Urothelium cell line (cell line): Measurements from ENCODE around the gene HES3.
"Not testable (repeated sequence)": the region's sequence is repeated elsewhere in the genome, so short reads cannot be mapped to it uniquely, and the experiment has no call there.

Experiments used
- DNase-seq: peaks from one replicate; pipeline ENCODE4 v3.0.0; 2011; ENCODE audit warnings: low spot score, mixed read lengths
- FAIRE-seq: peaks from 2 replicates; lab custom pipeline; 2011; peaks lifted over from hg19 to GRCh38; lab: Jason Lieb, UNC

HES3 gene

DNA sequence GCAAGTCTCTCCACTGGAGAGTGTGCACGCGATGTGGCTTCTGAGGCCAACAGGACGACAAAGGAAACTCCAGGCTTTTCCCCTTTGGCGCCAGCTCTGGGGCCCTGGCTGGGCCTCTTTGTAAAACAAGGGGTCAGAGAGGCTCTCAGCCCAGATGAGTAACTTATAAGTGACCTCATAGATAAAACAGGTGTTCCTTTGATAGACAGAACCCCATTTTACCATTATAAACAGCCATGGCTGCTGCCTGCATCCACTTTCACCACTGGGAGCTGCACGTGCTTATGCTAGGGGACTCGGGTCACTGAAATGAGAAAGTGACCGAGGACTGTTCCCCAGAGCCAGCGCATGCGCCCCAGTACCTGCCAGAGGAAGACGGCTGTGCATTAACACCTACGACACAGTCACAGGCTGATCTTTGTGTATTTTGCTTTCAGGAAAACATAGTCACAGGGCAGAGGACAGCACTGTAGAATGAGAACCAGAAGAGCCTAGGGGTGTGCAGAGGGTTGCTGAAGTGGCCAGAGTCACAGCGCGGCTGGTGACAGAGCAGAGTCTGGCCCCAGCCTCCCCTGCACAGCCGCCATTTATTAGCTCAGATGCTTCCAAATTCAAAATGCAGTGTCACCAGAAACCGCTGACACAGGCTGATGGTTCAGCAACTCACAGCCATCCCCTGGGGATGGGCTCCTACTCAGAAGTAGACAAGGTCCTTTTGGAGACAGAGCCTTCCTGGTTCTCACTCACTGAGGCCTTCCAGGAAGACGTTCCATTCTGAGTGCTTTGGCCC, 25.4 kb upstream of the HES3 start:
- DNase-seq (no peak), FAIRE-seq (no peak)

- FAIRE-seq, DNase-seq: not testable (repeated sequence)
These were observed 24.3 kb upstream of the HES3 start for GRCh38 chr1:6219641-6220040.

DNA sequence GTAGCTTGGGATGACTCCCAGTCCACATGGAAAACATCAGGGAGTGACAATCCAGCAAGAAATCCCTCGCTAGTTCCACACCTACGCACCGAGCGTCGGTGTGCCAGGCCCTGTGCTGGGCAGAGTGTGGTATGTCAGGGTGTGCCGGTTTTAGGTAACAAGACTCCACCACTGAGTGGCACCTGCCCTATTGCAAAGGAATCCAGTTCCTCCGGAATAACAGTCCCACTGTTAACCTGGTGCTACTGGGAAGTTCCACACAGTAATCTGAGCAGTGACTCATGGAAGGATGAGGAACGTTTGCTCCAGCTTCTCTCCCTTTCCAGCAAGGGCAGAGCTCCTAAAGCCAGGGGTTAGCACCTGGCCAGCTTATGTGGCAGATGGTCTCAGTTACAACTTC, 23.7 kb upstream of the HES3 start:
- DNase-seq (no peak), FAIRE-seq (no peak)

GRCh38 chr1:6221210-6221784, 22.7 kb upstream of the HES3 start:
- DNase-seq (no peak), FAIRE-seq (no peak)

DNA sequence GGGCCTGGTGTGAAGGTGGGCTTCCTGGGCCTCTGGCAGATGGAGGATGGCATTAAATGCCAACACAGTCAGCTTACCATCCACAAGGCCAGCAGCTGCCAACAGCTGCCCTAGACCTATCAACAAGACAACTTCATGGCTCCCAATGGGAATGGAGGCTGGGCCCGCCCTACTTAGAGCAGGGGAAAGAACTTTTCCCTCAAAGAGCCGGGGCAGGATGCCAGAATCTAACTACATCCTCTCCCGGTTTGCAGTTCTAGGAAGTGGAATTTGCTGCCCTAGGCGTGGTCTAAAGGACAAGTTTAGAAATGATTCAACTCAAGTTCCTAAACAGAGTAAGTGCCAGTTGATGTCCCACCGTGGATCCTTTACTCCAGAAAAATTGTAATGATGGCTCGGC, 21.3 kb upstream of the HES3 start:
- no peak for FAIRE-seq
- no peak for DNase-seq

DNA sequence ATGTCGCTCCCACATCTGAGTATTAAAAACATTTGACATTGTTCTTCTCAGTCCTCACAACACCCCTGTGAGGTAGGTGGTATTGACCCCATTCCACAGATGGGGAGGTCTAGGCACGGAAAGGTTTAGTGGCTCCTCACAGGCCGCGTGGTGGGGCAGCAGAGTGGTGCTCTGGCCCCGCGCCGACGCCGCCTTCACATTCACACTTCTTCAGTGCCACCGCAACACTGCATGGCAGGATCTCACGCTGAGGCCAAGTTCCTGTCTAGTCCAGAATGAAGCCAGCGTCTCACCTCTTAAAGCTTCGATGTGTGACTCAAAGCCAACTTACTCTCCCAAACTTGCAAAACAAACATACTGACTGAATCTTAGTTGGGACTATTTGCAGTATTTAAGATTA, 20.4 kb upstream of the HES3 start:
- FAIRE-seq (no peak), DNase-seq (no peak)

GRCh38 chr1:6224718-6225117, 19.3 kb upstream of the HES3 start:
- no peak for FAIRE-seq

GRCh38 chr1:6225651-6226050, 18.3 kb upstream of the HES3 start:
- FAIRE-seq = no peak

More at GRCh38 chr1:6224718-6225117, 19.3 kb upstream of the HES3 start:
- DNase-seq = no peak

GRCh38 chr1:6233376-6233775, 10.6 kb upstream of the HES3 start:
- FAIRE-seq (no peak), DNase-seq (no peak)

More at GRCh38 chr1:6225651-6226050, 18.3 kb upstream of the HES3 start:
- no peak for DNase-seq

GRCh38 chr1:6234502-6235295, 9.3 kb upstream of the HES3 start:
- no peak for DNase-seq
- no peak for FAIRE-seq

DNA sequence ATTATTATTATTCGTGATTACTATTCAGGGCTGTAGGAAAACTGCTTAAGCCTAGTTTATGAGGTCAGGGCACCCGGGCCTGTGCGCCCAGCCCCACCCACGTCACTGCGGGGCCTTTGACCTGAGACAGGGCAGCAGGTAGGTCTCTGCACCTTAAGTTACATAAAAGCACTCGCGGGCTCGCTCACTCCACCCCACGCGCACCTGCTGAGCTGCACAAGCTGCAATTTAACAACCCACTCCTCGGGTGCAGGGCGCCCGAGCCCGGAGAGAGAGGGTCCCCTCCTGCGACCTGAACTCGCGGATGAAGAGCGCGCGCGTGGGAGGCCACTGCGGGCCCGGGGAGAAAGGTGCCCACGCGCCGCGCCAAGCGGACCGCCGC, 8.7 kb upstream of the HES3 start:
- no peak for FAIRE-seq
- no peak for DNase-seq

GRCh38 chr1:6237093-6237492, 6.9 kb upstream of the HES3 start:
- FAIRE-seq (no peak), DNase-seq (no peak)

GRCh38 chr1:6239213-6239752, 4.7 kb upstream of the HES3 start:
- FAIRE-seq (no peak), DNase-seq (no peak)

DNA sequence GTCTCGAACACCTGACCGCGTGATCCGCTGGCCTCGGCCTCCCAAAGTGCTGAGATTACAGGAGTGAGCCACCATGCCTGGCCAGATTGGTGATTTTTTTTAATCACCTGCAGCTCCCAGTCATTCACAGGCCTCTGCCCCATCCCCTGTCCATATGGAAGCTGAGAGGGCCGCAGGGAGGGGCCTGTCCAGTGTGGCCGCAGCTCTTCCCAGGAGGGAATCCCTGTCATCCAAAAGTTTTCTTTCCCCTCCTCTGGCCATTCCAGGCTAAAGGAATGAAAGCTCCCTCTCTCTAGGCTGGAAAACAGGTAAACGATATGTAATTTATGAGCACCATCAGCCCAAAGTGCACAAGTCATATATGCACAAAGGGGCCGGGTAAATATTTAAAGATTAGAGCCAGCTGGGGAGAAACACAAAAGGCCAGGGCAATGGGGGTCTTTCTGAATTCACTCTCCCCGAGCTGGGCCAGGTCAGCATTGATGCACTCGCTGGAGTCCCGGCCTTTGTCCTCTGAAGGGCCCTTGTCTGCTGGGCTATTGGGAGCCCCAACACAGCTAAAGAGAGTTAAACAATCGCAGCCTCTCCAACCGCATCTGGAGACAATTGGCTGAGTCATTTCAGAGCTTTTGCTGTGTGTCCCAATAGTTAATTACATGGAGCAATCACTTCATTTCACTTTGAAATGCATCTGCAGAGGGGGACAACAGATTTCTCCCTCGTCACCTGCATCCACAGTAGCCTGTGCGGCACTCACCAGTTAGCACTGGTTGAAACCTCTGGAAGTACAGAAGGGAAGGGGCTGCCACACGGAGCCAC, 3.8 kb upstream of the HES3 start:
- no peak for FAIRE-seq

DNA sequence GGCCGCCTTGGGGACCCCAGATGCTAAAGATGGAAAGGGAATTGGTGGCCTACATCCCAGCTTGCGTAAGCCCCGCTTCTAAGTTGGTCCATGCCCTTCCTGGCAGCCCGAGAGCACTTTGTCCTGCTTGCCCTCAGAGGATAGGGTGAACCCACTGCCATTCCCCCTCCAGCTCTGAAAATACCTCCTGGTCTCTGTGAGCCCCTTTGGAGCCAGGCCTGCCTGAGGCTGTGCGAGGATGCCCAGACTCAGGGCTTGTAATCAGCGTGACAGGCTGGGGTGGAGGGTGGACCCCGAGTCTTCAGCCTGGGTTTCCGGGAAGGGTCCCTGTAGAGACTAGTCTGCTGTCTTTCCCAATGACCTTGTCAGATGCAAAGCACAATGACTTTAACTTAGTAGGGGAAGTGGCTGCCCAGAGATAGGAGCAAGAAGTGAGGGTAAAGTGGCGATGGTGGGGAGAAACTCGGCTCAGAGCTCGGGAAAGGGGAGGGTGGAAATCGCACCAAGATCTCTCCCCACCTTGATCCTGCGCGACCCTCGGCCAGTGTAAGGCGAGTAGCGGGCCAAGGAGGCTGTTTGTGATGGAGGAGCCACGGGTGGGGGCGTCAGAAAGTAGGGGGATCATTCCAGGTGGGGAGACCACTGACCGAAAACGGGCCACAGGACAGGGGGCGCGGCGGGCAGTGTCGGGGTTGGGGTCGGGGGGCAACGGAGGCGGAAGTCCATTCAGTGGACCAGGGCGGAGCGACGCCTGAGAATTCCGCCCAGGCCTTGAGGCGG, 2.7 kb upstream of the HES3 start:
- DNase-seq = no peak
- no peak for FAIRE-seq

More for the DNA sequence above, 3.8 kb upstream of the HES3 start:
- DNase-seq = no peak

GRCh38 chr1:6241887-6242740, 1.9 kb upstream of the HES3 start:
- DNase-seq (no peak), FAIRE-seq (no peak)

DNA sequence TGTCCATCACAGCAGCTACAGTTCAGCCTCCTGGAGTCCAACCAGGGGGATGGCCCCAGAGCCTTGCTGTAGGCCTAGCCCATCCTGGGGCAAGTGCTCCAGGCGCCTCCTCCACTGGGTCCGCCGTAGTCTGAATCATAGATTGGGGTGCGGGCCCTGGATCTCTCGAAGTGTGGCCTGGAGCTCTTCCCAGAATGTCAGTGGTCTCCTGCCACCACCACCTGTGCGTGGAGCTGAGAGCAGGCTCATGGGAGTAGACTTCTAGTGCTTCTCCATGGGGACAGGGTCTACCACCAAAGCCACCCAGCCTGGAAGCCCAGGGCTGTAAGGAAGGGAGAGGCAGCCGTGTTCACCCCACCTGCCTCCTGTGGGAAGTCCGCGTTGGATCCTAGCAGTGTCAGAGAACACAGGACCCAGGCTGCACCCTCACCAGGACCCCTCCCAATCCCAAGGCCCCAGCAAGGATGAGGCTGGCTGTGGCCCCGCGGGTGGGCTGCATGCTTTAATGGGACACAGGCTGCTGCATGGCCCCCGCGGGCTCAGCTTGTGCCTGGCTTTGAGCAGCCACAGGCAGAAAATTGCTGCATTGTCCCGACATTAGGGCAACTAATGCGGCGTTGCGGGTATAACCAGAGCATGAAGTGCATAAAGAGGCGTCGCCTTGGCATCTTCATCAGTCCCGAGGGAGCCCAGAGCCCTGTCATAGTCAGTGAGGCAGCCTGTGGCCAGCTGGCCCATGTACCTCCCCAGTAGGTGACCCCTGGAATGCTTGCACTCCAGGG, 735 bp upstream of the HES3 start:
- FAIRE-seq = no peak
- DNase-seq = no peak

DNA sequence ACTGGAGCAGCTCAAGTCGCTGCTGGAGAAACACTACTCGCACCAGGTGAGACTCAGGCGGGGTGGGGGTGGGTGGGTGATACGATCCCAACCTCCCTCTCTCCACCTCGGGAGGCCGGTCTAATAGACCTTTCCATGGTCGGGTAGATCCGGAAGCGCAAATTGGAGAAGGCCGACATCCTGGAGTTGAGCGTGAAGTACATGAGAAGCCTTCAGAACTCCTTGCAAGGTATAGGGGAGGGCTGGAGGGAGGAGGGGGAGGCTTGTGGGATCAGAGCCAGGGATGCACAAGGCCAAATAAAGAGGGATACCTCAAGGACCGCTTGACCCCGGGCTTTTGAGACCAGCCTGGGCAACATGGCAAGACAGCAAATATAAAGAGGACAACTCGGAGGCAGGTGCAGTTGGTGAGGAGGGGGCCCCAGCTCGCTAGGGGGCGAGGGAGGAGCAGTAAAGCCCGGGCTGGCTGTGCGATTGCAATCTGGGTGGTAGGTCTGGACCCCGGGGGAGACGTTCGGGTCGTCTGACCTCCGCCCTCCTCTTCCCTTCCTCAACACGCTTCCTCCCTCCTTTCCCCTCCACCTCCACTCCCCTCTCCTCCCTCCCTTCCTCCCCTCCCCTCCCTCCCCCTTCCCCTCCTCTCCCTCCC, 546 bp downstream of the HES3 start:
- no peak for FAIRE-seq
- no peak for DNase-seq
